Astrocyte (in vitro differentiated cells and primary cell): Measurements from ENCODE around the gene LAMTOR3. TPM values are rescaled to one million over a fixed set of nuclear protein-coding genes. Genes with fewer than 3 reads are reported as not detected.
"Not testable (repeated sequence)": the region's sequence is repeated elsewhere in the genome, so short reads cannot be mapped to it uniquely, and the experiment has no call there.

Experiments used
- DNase-seq: peaks from one replicate; pipeline ENCODE4 v3.0.0-alpha.2; 2010; ENCODE audit warnings: low read depth
- FAIRE-seq: peaks from 2 replicates; lab custom pipeline; 2011; peaks lifted over from hg19 to GRCh38; lab: Jason Lieb, UNC
- H2AFZ ChIP-seq: 2 replicates; pipeline ENCODE4 v1.6.0; 2012; ENCODE audit warnings: low read depth, low read length, inconsistent platforms
- H3K27ac ChIP-seq: 2 replicates; pipeline ENCODE4 v1.5.1; 2011; ENCODE audit warnings: low read depth, low read length, inconsistent platforms
- H3K27me3 ChIP-seq: 2 replicates; pipeline ENCODE4 v1.6.0; 2011; ENCODE audit warnings: low read length, inconsistent platforms; ENCODE audit not compliant: insufficient read depth
- H3K36me3 ChIP-seq: 2 replicates; pipeline ENCODE4 v1.5.1; 2011; ENCODE audit warnings: low read length, inconsistent platforms; ENCODE audit not compliant: insufficient read depth
- H3K4me1 ChIP-seq: 2 replicates; pipeline ENCODE4 v1.5.1; 2011; ENCODE audit warnings: low read length, inconsistent platforms; ENCODE audit not compliant: insufficient read depth
- H3K4me2 ChIP-seq: 2 replicates; pipeline ENCODE4 v1.6.0; 2012; ENCODE audit warnings: low read length, inconsistent platforms
- H3K4me3 ChIP-seq: 2 replicates; pipeline ENCODE4 v1.5.1; 2011; ENCODE audit warnings: low read depth, mild to moderate bottlenecking, low read length, inconsistent platforms; ENCODE audit not compliant: insufficient read depth
- H3K79me2 ChIP-seq: 2 replicates; pipeline ENCODE4 v1.6.0; 2012; ENCODE audit warnings: mild to moderate bottlenecking, low read length, inconsistent platforms; ENCODE audit not compliant: insufficient read depth
- H3K9ac ChIP-seq: 2 replicates; pipeline ENCODE4 v1.6.0; 2012; ENCODE audit warnings: mild to moderate bottlenecking, low read length, inconsistent platforms
- H3K9me3 ChIP-seq: 2 replicates; pipeline ENCODE4 v1.5.1; 2012; ENCODE audit warnings: low read depth, mild to moderate bottlenecking, low read length, inconsistent platforms; ENCODE audit not compliant: insufficient read depth
- H4K20me1 ChIP-seq: 2 replicates; pipeline ENCODE4 v1.6.0; 2012; ENCODE audit warnings: low read length, inconsistent platforms; ENCODE audit not compliant: insufficient read depth
- H3K27ac Mint-ChIP-seq: one replicate; pipeline ENCODE4 v1.8.0; 2021; ENCODE audit warnings: mild to moderate bottlenecking, mixed read lengths; ENCODE audit not compliant: unreplicated experiment
- H3K27me3 Mint-ChIP-seq: one replicate; pipeline ENCODE4 v1.8.0; 2021; ENCODE audit warnings: low read depth, mixed read lengths; ENCODE audit not compliant: unreplicated experiment
- H3K36me3 Mint-ChIP-seq: one replicate; pipeline ENCODE4 v1.8.0; 2021; ENCODE audit warnings: low read depth, mixed read lengths; ENCODE audit not compliant: unreplicated experiment
- H3K4me1 Mint-ChIP-seq: one replicate; pipeline ENCODE4 v1.8.0; 2021; ENCODE audit warnings: low read depth, mixed read lengths; ENCODE audit not compliant: unreplicated experiment
- H3K4me3 Mint-ChIP-seq: one replicate; pipeline ENCODE4 v1.8.0; 2021; ENCODE audit warnings: mild to moderate bottlenecking, moderate library complexity, mixed read lengths; ENCODE audit not compliant: unreplicated experiment
- H3K9me3 Mint-ChIP-seq: one replicate; pipeline ENCODE4 v1.8.0; 2021; ENCODE audit warnings: mild to moderate bottlenecking, mixed read lengths; ENCODE audit not compliant: unreplicated experiment
- CTCF ChIP-seq: IDR thresholded peaks from 2 replicates; pipeline ENCODE4 v1.5.1; 2011; ENCODE audit warnings: low read depth, mild to moderate bottlenecking, inconsistent platforms, low read length, moderate library complexity; ENCODE audit not compliant: insufficient read depth
- EZH2 ChIP-seq: IDR thresholded peaks from 2 replicates; pipeline ENCODE4 v1.6.1; 2012; ENCODE audit warnings: mild to moderate bottlenecking, low read length, inconsistent platforms; ENCODE audit not compliant: insufficient read depth
- total RNA-seq: library from RNA; stranded (reverse); gene quantifications from 2 replicates; pipeline ENCODE4 v1.2.1, GENCODE V29; 2021

LAMTOR3 gene
- total RNA-seq, 1 donor from 2014 or later, result 53.9 TPM

GRCh38 chr4:99833756-99834155, 60.5 kb downstream of the LAMTOR3 start:
- Histone ChIP-seq H3K27me3 (no peaks in the 10 kb centered on the region), H3K4me2 (no peak overlapping the region), H3K27ac (no peak overlapping the region), H3K9me3 (no peaks in the 10 kb centered on the region), H3K79me2 (no peaks in the 10 kb centered on the region), H2AFZ (no peak overlapping the region), H4K20me1 (no peaks in the 10 kb centered on the region), H3K36me3 (no peaks in the 10 kb centered on the region), H3K4me3 (no peak overlapping the region), H3K9ac (no peak overlapping the region), H3K4me1 (no peaks in the 10 kb centered on the region)
- TF ChIP-seq CTCF, result no peak
- TF ChIP-seq EZH2, result no peak
- Mint-ChIP-seq H3K36me3 (no peaks in the 10 kb centered on the region), H3K4me1 (peaks cover 8% of the 10 kb centered on the region), H3K27ac (no peak overlapping the region), H3K9me3 (peaks cover 4% of the 10 kb centered on the region), H3K27me3 (peaks cover 4% of the 10 kb centered on the region), H3K4me3 (no peak overlapping the region)
- no peak for DNase-seq
- no peak for FAIRE-seq

GRCh38 chr4:99832758-99833157, 61.5 kb downstream of the LAMTOR3 start:
- H3K79me2 ChIP-seq, result no peaks in the 10 kb centered on the region
- H3K9ac ChIP-seq, result no peak overlapping the region
- H3K36me3 ChIP-seq, result no peaks in the 10 kb centered on the region
- no peaks in the 10 kb centered on the region for H3K36me3 Mint-ChIP-seq
- H2AFZ ChIP-seq, result no peak overlapping the region
- H3K4me3 ChIP-seq, result no peak overlapping the region
- no peaks in the 10 kb centered on the region for H3K27me3 ChIP-seq
- H3K4me1 ChIP-seq, result no peaks in the 10 kb centered on the region
- H3K4me2 ChIP-seq, result no peak overlapping the region
- FAIRE-seq, result no peak
- no peak overlapping the region for H3K27ac Mint-ChIP-seq
- no peaks in the 10 kb centered on the region for H4K20me1 ChIP-seq
- H3K9me3 ChIP-seq, result no peaks in the 10 kb centered on the region
- peaks cover 4% of the 10 kb centered on the region for H3K27me3 Mint-ChIP-seq
- TF ChIP-seq EZH2, result no peak
- TF ChIP-seq CTCF, result no peak
- H3K4me1 Mint-ChIP-seq, result peaks cover 13% of the 10 kb centered on the region
- no peak for DNase-seq
- no peak overlapping the region for H3K4me3 Mint-ChIP-seq
- no peak overlapping the region for H3K27ac ChIP-seq
- H3K9me3 Mint-ChIP-seq, result peaks cover 4% of the 10 kb centered on the region

GRCh38 chr4:99832321-99832720, 61.9 kb downstream of the LAMTOR3 start:
- Histone ChIP-seq H3K4me1 (no peaks in the 10 kb centered on the region), H3K79me2 (no peaks in the 10 kb centered on the region), H3K4me2 (no peak overlapping the region), H3K27me3 (no peaks in the 10 kb centered on the region), H3K9me3 (no peaks in the 10 kb centered on the region), H2AFZ (no peak overlapping the region), H4K20me1 (no peaks in the 10 kb centered on the region), H3K4me3 (no peak overlapping the region), H3K27ac (no peak overlapping the region), H3K36me3 (no peaks in the 10 kb centered on the region), H3K9ac (no peak overlapping the region)
- FAIRE-seq, result no peak
- Mint-ChIP-seq H3K4me1 (peaks cover 13% of the 10 kb centered on the region), H3K36me3 (no peaks in the 10 kb centered on the region), H3K27me3 (peaks cover 4% of the 10 kb centered on the region), H3K9me3 (peaks cover 4% of the 10 kb centered on the region), H3K4me3 (no peak overlapping the region), H3K27ac (no peak overlapping the region)
- TF ChIP-seq CTCF (no peak), EZH2 (no peak)
- no peak for DNase-seq

- H3K79me2 ChIP-seq, result not testable (repeated sequence)
Observed at GRCh38 chr4:99830051-99830450, 64.2 kb downstream of the LAMTOR3 start.

More at GRCh38 chr4:99830051-99830450, 64.2 kb downstream of the LAMTOR3 start:
- H3K27me3 ChIP-seq, H3K4me1 ChIP-seq, H3K4me2 ChIP-seq, H2AFZ ChIP-seq, H3K36me3 ChIP-seq, H3K9ac ChIP-seq, H3K4me3 ChIP-seq, DNase-seq, H4K20me1 ChIP-seq, H3K9me3 ChIP-seq, FAIRE-seq, H3K9me3 Mint-ChIP-seq, H3K36me3 Mint-ChIP-seq, H3K27me3 Mint-ChIP-seq, H3K27ac ChIP-seq, H3K4me3 Mint-ChIP-seq, H3K27ac Mint-ChIP-seq: not testable (repeated sequence)
- peaks cover 13% of the 10 kb centered on the region for H3K4me1 Mint-ChIP-seq
